ENCODE results near the gene MAPK14.

Gene MAPK14

DNA sequence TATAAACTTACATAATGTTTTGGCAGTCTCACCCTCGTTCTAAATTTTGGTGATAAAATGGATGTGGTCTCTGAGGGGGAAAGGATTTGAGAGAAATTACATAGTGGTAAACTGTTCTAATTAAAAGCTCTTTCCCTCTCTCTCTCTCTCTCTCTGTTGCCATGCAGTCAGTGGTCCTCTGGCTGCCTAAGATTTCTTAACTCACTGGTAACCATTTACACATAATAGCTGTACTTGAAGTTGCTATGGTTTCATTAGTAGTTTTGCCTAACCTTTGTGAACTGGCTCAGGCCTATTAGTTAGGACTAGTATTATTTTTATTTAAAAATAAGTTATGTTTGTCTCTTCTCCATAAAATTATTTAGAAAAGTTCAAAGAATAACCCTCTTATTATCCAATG lies 42.0 kb downstream of the MAPK14 start:
- no peak for TF ChIP-seq CTCF (IDR thresholded peaks at IDR 0.05; ENCODE audit: low read depth, low read length)
- DNase-seq (ENCODE audit: extremely low read depth, low read depth), result no peak

GRCh38 chr6:36070252-36070651 lies 42.6 kb downstream of the MAPK14 start:
- no peak for DNase-seq (ENCODE audit: extremely low read depth, low read depth)
- no peak for TF ChIP-seq CTCF (IDR thresholded peaks at IDR 0.05; ENCODE audit: low read depth, low read length)

- DNase-seq (ENCODE audit: extremely low read depth, low read depth), result no peak
- TF ChIP-seq CTCF (IDR thresholded peaks at IDR 0.05; ENCODE audit: low read depth, low read length), result no peak
Measured at GRCh38 chr6:36071281-36071680, 43.7 kb downstream of the MAPK14 start.

- TF ChIP-seq CTCF (IDR thresholded peaks at IDR 0.05; ENCODE audit: low read depth, low read length), result no peak
- DNase-seq (ENCODE audit: extremely low read depth, low read depth), result no peak
Measured at GRCh38 chr6:36071714-36072113, 44.1 kb downstream of the MAPK14 start.

DNA sequence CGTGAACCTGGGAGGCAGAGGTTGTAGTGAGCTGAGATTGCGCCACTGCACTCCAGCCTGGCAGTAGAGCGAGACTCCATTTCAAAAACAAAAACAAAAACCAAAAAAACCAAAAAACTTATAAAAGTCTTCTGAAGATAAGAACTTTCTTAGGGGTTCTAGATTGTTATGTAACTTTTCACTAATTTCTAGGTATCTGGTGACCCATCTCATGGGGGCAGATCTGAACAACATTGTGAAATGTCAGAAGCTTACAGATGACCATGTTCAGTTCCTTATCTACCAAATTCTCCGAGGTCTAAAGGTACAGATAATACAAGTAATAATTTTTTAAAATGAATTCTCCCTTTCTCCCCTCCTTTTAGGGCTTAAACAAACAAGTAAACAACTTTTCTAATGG lies 45.1 kb downstream of the MAPK14 start:
- TF ChIP-seq CTCF (IDR thresholded peaks at IDR 0.05; ENCODE audit: low read depth, low read length), result no peak
- no peak for DNase-seq (ENCODE audit: extremely low read depth, low read depth)

- TF ChIP-seq CTCF (IDR thresholded peaks at IDR 0.05; ENCODE audit: low read depth, low read length), result no peak
- DNase-seq (ENCODE audit: extremely low read depth, low read depth), result no peak
Measured at GRCh38 chr6:36073587-36073986, 46.0 kb downstream of the MAPK14 start.

DNA sequence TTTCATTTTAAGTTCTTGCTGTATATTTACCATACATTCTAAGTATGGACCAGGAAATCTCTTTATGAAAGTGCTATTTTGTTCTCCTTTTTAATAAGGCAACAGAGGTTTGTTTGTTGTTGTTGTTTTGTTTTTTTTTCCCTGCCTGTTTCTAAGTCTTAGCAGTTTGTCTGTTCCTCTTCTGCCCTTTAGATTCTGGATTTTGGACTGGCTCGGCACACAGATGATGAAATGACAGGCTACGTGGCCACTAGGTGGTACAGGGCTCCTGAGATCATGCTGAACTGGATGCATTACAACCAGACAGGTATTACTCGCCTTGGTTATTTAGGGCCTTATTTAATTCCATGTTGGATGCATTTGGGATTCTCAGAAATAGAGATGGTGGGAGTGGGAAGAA lies 48.0 kb downstream of the MAPK14 start:
- no peak for TF ChIP-seq CTCF (IDR thresholded peaks at IDR 0.05; ENCODE audit: low read depth, low read length)
- no peak for DNase-seq (ENCODE audit: extremely low read depth, low read depth)
